Astrocyte (in vitro differentiated cells and primary cell): ENCODE data around the gene PELI1. TPM values are rescaled to one million over a fixed set of nuclear protein-coding genes. Genes with fewer than 3 reads are reported as not detected.

Source experiments
- DNase-seq: peaks from one replicate; pipeline ENCODE4 v3.0.0-alpha.2; 2010; ENCODE audit warnings: low read depth
- FAIRE-seq: peaks from 2 replicates; lab custom pipeline; 2011; peaks lifted over from hg19 to GRCh38; lab: Jason Lieb, UNC
- H2AFZ ChIP-seq: 2 replicates; pipeline ENCODE4 v1.6.0; 2012; ENCODE audit warnings: low read depth, low read length, inconsistent platforms
- H3K27ac ChIP-seq: 2 replicates; pipeline ENCODE4 v1.5.1; 2011; ENCODE audit warnings: low read depth, low read length, inconsistent platforms
- H3K27me3 ChIP-seq: 2 replicates; pipeline ENCODE4 v1.6.0; 2011; ENCODE audit warnings: low read length, inconsistent platforms; ENCODE audit not compliant: insufficient read depth
- H3K36me3 ChIP-seq: 2 replicates; pipeline ENCODE4 v1.5.1; 2011; ENCODE audit warnings: low read length, inconsistent platforms; ENCODE audit not compliant: insufficient read depth
- H3K4me1 ChIP-seq: 2 replicates; pipeline ENCODE4 v1.5.1; 2011; ENCODE audit warnings: low read length, inconsistent platforms; ENCODE audit not compliant: insufficient read depth
- H3K4me2 ChIP-seq: 2 replicates; pipeline ENCODE4 v1.6.0; 2012; ENCODE audit warnings: low read length, inconsistent platforms
- H3K4me3 ChIP-seq: 2 replicates; pipeline ENCODE4 v1.5.1; 2011; ENCODE audit warnings: low read depth, mild to moderate bottlenecking, low read length, inconsistent platforms; ENCODE audit not compliant: insufficient read depth
- H3K79me2 ChIP-seq: 2 replicates; pipeline ENCODE4 v1.6.0; 2012; ENCODE audit warnings: mild to moderate bottlenecking, low read length, inconsistent platforms; ENCODE audit not compliant: insufficient read depth
- H3K9ac ChIP-seq: 2 replicates; pipeline ENCODE4 v1.6.0; 2012; ENCODE audit warnings: mild to moderate bottlenecking, low read length, inconsistent platforms
- H3K9me3 ChIP-seq: 2 replicates; pipeline ENCODE4 v1.5.1; 2012; ENCODE audit warnings: low read depth, mild to moderate bottlenecking, low read length, inconsistent platforms; ENCODE audit not compliant: insufficient read depth
- H4K20me1 ChIP-seq: 2 replicates; pipeline ENCODE4 v1.6.0; 2012; ENCODE audit warnings: low read length, inconsistent platforms; ENCODE audit not compliant: insufficient read depth
- H3K27ac Mint-ChIP-seq: one replicate; pipeline ENCODE4 v1.8.0; 2021; ENCODE audit warnings: mild to moderate bottlenecking, mixed read lengths; ENCODE audit not compliant: unreplicated experiment
- H3K27me3 Mint-ChIP-seq: one replicate; pipeline ENCODE4 v1.8.0; 2021; ENCODE audit warnings: low read depth, mixed read lengths; ENCODE audit not compliant: unreplicated experiment
- H3K36me3 Mint-ChIP-seq: one replicate; pipeline ENCODE4 v1.8.0; 2021; ENCODE audit warnings: low read depth, mixed read lengths; ENCODE audit not compliant: unreplicated experiment
- H3K4me1 Mint-ChIP-seq: one replicate; pipeline ENCODE4 v1.8.0; 2021; ENCODE audit warnings: low read depth, mixed read lengths; ENCODE audit not compliant: unreplicated experiment
- H3K4me3 Mint-ChIP-seq: one replicate; pipeline ENCODE4 v1.8.0; 2021; ENCODE audit warnings: mild to moderate bottlenecking, moderate library complexity, mixed read lengths; ENCODE audit not compliant: unreplicated experiment
- H3K9me3 Mint-ChIP-seq: one replicate; pipeline ENCODE4 v1.8.0; 2021; ENCODE audit warnings: mild to moderate bottlenecking, mixed read lengths; ENCODE audit not compliant: unreplicated experiment
- CTCF ChIP-seq: IDR thresholded peaks from 2 replicates; pipeline ENCODE4 v1.5.1; 2011; ENCODE audit warnings: low read depth, mild to moderate bottlenecking, inconsistent platforms, low read length, moderate library complexity; ENCODE audit not compliant: insufficient read depth
- EZH2 ChIP-seq: IDR thresholded peaks from 2 replicates; pipeline ENCODE4 v1.6.1; 2012; ENCODE audit warnings: mild to moderate bottlenecking, low read length, inconsistent platforms; ENCODE audit not compliant: insufficient read depth
- total RNA-seq: library from RNA; stranded (reverse); gene quantifications from 2 replicates; pipeline ENCODE4 v1.2.1, GENCODE V29; 2021

Gene PELI1
- total RNA-seq, 1 donor from 2014 or later, result 23.8 TPM

GRCh38 chr2:64134813-64135212 is 9.4 kb downstream of the PELI1 start:
- Histone ChIP-seq H3K9ac (no peak overlapping the region), H3K9me3 (no peaks in the 10 kb centered on the region), H3K4me3 (no peak overlapping the region), H3K4me1 (peaks cover 7% of the 10 kb centered on the region), H4K20me1 (peaks cover 7% of the 10 kb centered on the region), H2AFZ (no peak overlapping the region), H3K36me3 (no peaks in the 10 kb centered on the region), H3K79me2 (peaks cover 66% of the 10 kb centered on the region), H3K27ac (peak overlapping the region; percentile 2), H3K27me3 (no peaks in the 10 kb centered on the region), H3K4me2 (peak overlapping the region; percentile 39)
- Mint-ChIP-seq H3K9me3 (no peaks in the 10 kb centered on the region), H3K4me1 (peaks cover 41% of the 10 kb centered on the region), H3K4me3 (peak overlapping the region; percentile 47), H3K27me3 (no peaks in the 10 kb centered on the region), H3K36me3 (peaks cover 2% of the 10 kb centered on the region), H3K27ac (no peak overlapping the region)
- TF ChIP-seq CTCF (no peak), EZH2 (no peak)
- DNase-seq (peak; percentile 9), FAIRE-seq (no peak)

GRCh38 chr2:64133828-64134227 is 10.4 kb downstream of the PELI1 start:
- Histone ChIP-seq H3K79me2 (peaks cover 67% of the 10 kb centered on the region), H3K27ac (peak overlapping the region; percentile 46)

More at GRCh38 chr2:64133828-64134227, 10.4 kb downstream of the PELI1 start:
- H3K9ac ChIP-seq, result no peak overlapping the region
- no peaks in the 10 kb centered on the region for H3K9me3 ChIP-seq
- TF ChIP-seq EZH2 (no peak), CTCF (no peak)
- H4K20me1 ChIP-seq, result peaks cover 4% of the 10 kb centered on the region
- no peaks in the 10 kb centered on the region for H3K27me3 ChIP-seq
- H3K4me1 ChIP-seq, result peaks cover 7% of the 10 kb centered on the region
- peak; percentile 69 for DNase-seq
- Mint-ChIP-seq H3K27me3 (no peaks in the 10 kb centered on the region), H3K9me3 (no peaks in the 10 kb centered on the region), H3K27ac (peak overlapping the region; percentile 21), H3K4me1 (peaks cover 45% of the 10 kb centered on the region), H3K4me3 (no peak overlapping the region), H3K36me3 (peaks cover 2% of the 10 kb centered on the region)
- H3K4me2 ChIP-seq, result peak overlapping the region; percentile 39
- no peak overlapping the region for H3K4me3 ChIP-seq
- FAIRE-seq, result no peak
- H3K36me3 ChIP-seq, result no peaks in the 10 kb centered on the region
- H2AFZ ChIP-seq, result no peak overlapping the region
